ENCODE data around the gene COL4A4.
A peak's percentile ranks its signal among the peaks of the same experiment; 100 is the strongest.
"Not testable (repeated sequence)": the region's sequence is repeated elsewhere in the genome, so short reads cannot be mapped to it uniquely, and the experiment has no call there.

Gene COL4A4

DNA sequence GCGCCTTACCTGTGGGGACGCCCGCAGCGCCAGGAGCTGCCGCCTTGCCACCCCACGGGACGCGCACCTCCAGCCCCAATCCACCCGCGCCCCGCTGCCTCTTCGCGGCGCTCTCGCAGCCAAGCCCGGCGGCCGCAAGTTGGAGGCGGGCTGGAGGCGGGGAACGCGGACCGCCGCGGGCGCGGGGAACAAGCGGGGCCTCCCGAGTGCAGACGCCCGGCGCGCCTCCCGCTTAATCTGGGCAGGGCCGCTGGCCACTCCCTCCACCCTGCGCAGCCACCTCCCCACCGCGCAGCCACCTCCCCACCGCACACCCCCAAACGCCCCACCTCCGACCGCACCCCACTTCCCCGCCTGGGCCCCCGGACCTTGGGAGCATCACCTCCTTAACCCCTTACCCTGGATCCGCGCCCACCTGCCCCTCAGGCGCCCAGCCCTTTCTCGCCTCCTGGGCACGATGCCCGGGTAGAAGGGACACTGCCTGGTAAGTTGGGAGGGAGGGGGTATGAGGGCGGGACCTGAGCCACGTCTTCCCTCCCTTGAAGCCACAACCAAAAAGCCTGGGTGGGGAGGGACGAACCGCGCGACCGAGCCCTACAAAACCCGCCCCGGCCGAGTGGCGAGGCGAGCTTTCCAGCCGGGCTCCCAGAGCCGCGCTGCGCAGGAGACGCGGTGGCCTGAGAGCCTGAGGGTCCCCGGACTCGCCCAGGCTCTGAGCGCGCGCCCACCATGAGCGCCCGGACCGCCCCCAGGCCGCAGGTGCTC is at the start of gene COL4A4, which contains the start of gene COL4A3:
Gene COL4A4 (minus strand): TSS at position 208 of the 765 bp plus-strand sequence. CDS start 16,722 bp downstream, outside the sequence.
Gene COL4A3 (plus strand): TSS at position 627 of the 765 bp plus-strand sequence. CDS start 103 bp downstream, at position 730.
- DNase-seq (ENCODE audit: low spot score), result no peak

DNA sequence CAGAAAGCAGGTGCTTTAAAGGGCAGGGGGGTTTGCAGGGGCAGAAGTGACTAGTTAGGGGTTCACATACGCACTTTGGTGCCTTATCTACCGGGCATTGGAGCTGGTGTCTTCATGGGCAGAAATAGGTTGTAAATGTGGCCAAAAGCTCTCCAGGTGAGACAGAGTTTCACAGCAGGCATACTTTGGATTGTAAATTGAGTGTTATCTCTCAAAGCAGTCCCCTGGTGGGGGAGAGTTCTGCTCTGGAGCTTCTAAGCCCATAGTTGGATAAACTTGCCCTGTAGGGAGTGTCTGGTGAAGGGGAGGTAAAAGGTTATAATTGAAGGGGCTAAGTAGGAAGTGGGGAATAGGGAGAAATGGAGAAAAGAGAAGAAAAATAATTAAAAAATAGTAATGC is 43.6 kb upstream of the COL4A4 start:
- no peak for DNase-seq (ENCODE audit: low spot score)

DNA sequence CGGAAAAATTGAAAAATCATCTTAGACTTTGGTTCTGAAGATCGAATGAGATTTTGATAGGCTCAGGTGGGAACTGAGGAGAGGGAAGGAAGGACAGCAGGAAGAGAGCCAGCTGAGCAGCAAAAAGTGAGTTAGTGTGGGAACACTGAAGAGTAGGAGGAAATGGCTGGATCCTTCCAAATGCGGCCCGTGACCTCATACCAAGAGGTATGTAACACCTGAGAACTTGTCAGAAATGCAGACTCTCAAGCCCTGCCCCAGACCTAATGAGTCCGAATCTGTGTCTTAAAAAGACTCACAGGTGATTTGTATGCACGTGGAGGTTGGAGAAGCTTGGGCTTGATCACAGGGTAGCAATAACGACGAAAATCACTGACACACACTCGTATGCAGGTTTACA is 42.4 kb upstream of the COL4A4 start:
- DNase-seq (ENCODE audit: low spot score), result no peak

DNA sequence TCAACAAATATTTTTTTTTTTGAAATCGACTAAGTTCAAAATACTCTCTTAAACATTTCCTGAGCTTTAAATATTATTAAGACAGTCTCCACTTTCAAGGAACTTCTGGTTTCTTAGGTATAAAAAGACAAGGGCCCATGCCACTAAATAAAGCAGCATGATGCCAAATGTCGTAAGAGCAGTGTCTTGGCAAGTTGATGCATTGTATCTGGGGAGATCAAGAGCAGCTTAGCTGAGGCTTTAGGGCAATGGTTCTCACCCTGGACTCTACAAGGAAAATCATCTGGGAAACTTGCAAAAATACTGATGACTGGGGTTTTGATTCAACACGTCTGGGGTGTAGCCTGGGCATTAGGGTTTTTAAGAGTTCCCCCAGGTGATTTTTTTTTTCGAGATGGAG is 41.7 kb upstream of the COL4A4 start:
- no peak for DNase-seq (ENCODE audit: low spot score)

DNA sequence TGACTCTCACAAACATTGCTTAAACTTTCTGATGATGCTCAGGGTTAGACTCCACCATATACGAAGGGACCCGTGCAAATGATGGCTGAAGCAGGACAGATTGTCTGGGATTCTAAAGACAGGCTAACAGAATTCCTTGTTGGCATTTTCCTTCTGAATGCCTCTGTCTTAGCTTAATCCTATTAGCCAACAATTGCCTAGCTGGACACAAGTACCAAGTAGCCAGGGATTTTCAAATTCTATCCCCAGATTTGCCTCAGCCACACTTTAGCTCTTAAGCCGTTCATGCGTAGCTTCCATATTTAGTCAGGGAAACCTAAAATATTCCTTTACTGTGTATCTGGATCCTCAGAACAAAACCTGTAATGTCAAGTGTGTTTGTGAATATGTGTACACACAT is 40.4 kb upstream of the COL4A4 start:
- no peak for DNase-seq (ENCODE audit: low spot score)

DNA sequence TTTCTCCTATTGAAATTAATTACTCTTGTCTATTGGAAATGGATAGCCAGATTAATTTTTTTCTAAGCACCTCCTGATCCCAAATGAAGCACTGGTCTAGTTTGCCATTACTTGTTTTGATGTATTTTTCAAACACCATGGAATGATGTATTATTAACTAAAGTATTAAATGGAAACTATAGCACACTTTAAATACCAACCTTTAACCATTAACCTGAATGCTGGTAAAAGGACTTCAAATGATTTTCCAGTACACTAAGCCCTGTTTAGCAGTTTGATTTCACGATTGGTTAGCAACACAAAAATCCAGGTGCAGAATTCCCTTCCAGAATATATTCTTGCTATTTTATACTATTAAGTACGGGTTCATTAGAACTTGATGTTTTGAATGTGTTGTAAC is 37.8 kb upstream of the COL4A4 start:
- DNase-seq (ENCODE audit: low spot score), result no peak

DNA sequence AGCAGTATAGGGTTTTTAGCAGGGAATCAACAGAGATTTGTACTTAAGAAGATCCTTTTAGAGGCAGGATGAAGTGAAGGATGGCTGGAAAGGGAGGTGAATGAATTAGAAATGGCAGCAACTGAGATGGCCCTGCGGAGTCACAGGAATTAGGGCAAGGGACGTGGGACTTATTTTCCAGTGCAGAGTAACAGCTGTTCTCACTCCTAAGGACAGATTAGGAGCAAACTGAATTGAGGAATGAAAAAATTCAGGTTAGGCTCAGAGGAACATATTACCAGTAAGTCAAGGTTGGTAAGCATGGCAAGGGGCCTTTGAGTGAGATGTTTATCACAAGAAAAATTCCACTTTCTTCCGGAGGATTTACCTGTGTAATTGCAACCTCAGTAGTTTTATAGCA is 34.9 kb upstream of the COL4A4 start:
- DNase-seq (ENCODE audit: low spot score), result no peak

DNA sequence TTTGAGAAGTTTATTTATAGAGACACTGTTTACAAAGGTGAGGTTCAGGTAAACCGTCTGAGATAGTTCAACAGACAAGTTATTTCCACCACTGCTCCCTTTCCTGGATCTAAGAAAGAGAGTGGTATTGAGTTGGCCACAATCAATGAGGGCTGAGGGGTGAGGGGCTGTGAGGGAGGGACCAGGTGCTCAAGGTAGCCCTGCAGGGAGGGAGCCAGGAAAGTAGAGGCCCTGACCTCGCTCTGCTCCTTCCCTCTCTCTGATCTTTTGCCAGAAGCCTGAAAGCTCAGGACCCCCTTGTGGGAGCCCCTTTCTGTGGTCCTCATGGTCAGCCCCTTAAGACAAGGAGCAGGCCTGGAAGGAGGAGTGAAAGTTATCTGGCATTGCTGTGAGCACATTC is 30.2 kb upstream of the COL4A4 start:
- DNase-seq (ENCODE audit: low spot score), result no peak

DNA sequence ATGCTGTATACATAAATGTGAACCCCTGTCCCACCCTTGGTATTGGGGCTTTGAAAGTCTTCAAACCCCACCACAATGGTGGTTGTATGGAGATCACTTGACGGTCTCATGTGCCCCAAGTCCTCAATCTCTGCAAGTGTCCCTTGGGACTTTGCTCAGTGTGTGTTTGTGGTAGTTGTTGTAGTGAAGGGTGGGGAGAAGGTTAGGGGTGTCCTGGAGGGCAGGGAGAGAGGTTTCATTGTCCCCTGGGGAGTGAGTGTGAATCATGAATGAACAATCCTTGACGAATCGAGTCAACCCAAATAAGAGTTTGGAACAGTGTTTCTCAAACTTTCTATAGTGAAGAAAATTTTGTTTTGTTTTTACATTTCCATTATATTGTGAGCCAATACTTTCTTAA is 28.5 kb upstream of the COL4A4 start:
- DNase-seq (ENCODE audit: low spot score), result no peak

DNA sequence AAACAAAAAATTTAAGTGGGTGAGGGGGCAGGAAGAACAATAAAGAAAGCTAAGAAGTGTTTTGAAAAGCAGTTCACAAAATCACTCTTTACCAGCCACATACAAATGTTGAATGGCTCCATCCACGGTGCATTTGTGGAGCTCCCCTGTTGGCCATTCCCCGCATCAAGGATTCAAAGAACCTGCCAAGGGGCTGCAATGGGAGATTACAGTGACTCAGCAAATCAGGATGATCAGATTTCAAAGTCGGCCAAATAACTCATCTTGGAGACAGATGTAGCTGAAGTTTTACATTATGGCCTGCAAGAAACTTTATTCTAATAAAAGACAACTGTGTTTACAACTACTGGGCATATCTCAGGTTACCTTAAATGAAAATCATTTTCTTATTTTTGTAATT is 27.4 kb upstream of the COL4A4 start:
- DNase-seq (ENCODE audit: low spot score), result no peak

DNA sequence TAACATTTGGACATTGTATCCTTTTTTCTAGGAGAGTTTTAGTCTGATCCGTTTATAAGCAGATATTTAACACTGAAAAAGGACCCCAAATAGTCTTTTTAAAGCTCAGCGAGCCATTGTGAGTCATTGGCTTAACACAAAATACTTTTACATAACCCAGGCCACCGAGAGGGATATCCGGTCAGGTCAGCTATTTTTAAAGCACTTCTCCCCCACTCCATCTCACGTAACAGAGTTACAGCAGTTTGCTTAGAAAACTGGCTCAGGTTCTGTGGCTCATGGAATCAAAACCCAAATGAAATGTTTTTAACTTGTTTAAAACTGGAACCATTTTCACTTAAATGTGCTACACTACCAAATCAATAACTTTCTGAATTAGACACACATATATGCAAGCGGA is 24.3 kb upstream of the COL4A4 start:
- peak; percentile 30 for DNase-seq (ENCODE audit: low spot score)

DNA sequence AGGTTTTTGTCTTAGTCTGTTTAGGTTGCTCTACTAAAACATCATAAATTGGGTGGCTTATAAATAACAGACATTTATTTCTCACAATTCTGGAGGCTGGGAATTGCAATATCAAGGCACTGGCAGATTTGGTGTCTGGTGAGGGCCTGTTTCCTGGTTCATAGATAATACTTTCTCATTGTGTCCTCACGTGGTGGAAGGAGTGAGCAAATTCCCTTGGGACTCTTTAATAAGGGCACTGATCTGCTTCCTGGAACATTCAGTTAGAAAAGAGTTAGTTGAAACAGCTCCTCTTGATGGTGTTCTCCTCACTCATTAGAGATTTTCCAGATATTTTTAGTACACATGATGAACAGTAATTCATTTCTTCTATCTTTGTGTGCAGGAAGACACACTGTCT is 22.7 kb upstream of the COL4A4 start:
- DNase-seq (ENCODE audit: low spot score), result no peak

DNA sequence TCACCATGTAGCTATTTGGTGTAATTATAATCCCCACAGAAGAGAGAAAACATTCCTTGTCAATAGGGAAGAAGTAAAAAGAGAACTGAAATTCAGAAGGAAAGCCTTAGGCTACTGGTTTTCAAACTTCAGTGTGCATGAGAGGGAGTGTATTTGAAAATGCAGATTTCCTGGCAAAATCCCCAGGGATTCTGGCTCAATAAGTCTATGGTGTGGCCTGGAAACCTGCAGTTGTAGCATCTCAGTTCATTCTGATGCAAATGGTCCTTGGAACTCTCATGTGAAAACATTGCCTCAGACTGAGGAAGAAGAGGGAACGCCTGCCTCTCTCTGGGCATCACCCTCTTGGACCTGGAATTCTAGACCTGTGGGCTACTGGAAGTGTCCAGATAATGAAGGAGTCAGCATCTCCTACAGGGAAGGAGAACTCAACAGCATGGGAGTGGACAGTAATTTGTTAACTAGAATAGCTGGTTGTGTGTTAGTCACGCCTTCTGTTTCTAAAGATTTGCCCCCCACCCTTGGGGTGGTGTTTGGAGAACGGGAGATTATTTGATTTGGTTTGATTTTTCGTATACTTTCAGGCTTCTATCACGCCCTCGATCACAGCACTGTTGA is 21.7 kb upstream of the COL4A4 start:
- no peak for DNase-seq (ENCODE audit: low spot score)

DNA sequence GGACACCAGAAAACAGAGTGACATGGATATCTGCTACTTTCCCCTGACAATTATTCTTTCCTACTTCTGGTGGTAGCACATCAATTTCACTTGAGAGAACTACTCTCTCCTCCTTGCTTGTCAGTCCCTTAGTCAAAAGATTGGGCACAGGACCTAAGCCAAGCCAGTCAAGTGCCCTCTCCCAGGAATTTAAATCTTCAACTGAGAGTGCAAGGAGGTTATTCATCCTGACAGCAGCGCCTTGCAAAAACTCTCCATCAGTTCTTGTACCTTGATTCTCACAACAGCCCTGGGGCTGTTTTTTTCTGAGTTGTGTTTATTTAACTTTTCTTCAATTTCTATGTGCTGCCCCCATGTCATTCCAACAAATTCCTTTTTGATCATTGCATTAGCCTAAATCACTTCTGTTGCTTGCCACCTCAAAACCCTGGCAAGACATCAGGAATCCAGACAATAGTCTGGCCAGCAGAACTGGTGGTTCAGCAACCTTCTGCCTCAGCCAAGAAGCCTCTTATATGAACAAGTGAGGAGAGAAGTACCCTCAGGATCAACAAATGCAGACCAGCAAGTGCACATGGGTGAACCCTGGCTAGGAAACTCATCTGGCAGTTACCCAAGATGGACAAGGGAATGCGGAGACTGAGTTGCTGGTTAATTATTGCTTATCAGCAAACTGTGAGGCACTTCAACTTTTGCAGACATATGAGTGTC is 19.8 kb upstream of the COL4A4 start:
- DNase-seq (ENCODE audit: low spot score), result no peak

DNA sequence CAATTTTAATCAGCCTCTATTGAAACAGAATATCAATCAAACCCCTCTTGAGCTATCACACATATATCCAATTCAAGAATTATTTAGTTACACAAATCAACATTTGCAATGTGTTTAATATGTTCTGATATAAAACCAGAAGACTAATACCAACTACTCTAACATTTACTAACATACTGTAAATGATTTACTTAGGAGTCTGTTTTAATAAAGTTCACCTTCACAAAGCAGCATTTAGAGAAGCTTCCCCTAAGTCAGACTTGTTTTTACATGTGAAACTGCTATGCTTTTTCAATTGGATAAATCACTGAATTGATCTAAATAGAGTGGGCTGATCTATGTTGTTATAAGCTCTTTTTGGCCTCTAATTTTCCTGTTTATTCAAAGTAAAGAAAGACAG is 18.8 kb upstream of the COL4A4 start:
- DNase-seq (ENCODE audit: low spot score), result no peak

DNA sequence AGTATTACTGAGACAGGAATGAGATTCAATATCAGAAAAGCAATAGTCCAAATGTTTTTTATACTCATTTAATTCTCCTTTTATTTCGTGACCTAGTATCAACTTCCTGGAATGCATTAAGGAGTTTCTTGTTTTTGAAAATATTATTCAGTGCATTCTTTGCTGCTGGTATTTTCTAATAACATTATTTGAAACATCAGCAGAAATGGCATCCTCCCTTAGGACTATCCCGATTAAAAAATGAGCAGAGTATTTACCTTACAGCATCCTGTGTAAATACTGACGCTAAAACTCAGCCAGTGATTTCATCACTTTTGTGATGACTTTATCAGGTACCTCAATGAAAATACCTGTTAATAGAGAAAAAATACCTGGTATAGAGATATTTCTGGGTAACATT is 16.8 kb upstream of the COL4A4 start:
- no peak for DNase-seq (ENCODE audit: low spot score)

DNA sequence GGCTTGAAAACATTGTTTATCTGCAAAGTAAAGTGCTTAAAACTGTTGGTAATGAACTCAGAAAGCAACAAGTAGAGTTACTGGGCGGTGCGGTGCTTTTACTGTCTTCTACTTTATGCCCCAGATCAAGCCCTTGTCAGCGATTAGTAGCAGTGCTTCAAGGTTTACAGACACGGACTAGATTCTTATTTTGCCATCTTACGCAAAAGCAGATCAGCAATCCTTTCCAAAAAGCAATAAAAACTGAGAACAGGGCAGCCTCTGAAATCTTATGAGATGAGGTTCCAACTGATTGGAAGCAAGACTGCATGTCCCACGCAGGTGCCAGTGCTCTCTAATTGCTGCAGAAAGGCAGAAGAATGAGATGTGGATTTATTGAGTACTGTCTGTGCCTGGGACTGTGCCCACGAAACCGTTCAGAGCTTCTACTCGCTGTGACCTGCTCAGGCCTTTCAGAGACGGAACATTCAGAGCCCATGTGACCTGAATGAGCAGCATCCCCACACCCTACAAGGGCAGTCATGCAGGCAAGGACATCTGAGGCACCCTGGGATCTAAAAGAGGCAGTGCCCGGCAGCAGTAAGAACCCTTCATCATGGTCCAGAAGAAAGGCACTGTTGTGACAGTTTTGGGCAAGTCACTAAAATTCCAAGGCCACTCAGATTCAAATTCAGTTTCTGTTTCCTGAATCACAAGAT is 16.1 kb upstream of the COL4A4 start:
- DNase-seq (ENCODE audit: low spot score), result no peak

DNA sequence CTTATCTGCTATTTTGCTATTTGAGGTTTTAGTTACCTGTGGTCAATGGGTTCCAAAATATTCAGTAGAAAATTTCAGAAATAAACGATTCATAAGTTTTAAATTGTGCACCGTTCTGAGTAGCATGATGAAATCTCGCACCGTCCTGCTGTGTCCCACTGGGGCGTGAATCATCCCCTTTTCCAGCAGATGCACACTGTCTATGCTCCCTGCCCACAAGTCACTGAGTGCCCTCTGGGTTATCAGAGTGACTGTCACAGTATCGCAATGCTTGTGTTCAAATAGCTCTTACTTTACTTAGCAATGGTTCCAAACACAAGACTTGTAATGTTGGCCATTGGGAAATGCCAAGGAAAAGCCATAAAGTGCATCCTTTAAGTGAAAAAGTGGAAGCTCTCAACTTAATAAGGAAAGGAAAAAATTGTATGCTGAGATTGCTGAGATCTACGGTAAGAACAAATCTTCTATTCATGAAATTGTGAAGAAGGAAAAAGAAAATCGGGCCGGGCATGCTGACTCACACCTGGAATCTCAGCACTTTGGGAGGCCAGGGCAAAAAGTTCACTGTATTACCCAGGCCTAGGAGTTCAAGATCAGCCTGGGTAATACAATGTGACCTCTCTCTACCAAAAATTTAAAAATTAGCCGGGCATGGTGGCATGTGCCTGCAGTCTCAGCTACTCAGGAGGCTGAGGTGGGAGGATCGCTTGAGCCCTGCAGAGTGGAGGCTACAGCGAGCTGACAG is 13.8 kb upstream of the COL4A4 start:
- no peak for DNase-seq (ENCODE audit: low spot score)

DNA sequence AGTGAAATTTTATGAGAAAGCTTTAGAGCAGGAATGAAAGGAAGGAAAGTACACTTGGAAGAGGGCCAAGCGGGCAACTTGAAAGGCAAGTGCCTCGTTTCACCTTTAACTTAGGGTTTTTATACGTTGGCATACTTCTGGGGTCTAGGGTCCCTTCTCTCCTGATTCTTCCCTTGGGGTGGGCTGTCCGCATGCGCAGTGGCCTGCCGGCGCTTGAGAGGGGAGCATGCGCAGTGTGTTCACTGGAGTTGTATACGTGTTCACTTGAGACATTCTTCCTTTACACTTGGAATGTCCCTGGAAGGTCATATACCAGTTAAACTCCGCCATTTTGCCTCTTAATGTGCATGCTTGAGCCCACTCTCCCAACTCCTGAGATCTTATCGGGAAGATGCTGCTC is 7.8 kb upstream of the COL4A4 start:
- DNase-seq (ENCODE audit: low spot score), result not testable (repeated sequence)

DNA sequence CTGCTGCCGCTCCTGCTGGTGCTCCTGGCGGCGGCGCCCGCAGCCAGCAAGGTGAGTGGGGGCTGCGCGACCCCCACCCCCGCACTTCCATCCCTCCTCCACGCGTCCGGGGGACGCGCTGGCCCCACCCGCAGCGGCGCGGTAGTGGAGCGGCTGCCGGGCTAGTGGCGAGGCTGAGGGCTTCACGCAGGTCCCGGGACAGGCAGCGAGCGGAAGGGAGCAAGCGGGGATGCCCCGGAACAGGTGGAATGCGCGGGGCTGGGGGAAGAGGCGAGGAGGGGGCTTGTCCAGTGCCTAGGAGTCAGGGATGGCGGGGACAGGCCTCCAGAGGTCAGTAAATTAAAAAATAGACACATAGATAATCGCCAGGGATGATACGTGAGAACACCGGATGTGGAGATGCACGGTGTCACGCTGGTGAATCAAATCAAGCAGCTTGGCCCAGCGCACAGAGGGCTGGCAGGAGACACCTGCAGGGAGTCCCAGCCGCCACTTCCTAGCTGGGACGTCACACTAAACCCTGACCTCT is 822 bp upstream of the COL4A4 start:
- no peak for DNase-seq (ENCODE audit: low spot score)

DNA sequence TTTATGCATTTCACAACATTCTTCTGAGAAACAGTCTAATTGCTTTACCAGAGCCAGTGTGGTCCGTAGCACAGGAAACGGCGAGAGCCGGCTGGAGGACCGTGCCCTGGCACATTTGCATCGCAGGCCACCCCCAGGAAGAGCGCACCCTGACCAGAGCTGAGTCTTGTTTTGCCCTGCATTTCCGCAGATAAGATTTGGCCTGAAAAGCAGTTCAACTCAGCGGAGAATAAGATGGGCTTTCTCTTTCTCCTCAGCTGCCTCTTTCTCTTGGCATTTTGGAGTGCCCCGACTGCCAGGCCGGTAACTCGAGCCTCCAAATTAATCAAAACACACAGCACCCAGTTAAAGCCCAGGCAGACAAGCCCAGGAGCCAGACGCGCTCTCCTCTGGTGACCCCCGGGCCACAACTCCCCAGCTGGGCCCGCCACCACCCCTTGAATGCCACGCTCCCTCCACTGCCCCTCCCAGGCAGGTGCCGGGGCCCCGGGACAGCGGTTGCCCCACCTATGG is 464 bp downstream of the COL4A4 start:
- no peak for DNase-seq (ENCODE audit: low spot score)
